NB4 (cell line): ENCODE measurements around the gene CLSTN3.

Experiments
- DNase-seq: peaks from one replicate; pipeline ENCODE4 v3.0.0; 2010; ENCODE audit warnings: low read depth
- H3K4me3 ChIP-seq: one replicate; pipeline ENCODE4 v1.5.1; 2011; ENCODE audit warnings: mild to moderate bottlenecking, low read depth, low read length, moderate library complexity
- MAX ChIP-seq: IDR thresholded peaks from 2 replicates; pipeline ENCODE4 v1.6.1; 2011; ENCODE audit warnings: low read depth, low read length
- MYC ChIP-seq: IDR thresholded peaks from 2 replicates; pipeline ENCODE4 v1.6.1; 2011; ENCODE audit warnings: low read depth, low read length
- POLR2A ChIP-seq: IDR thresholded peaks from 2 replicates; pipeline ENCODE4 v1.6.1; 2011; ENCODE audit warnings: mild to moderate bottlenecking; ENCODE audit not compliant: insufficient read length; ENCODE audit errors: extremely low read depth
- TF ChIP-seq, protein P1 (sequence below): IDR thresholded peaks from one replicate; pipeline ENCODE4 v1.5.1; 2012; ENCODE audit warnings: low read depth, low read length

CLSTN3 gene

GRCh38 chr12:7157391-7157790 is 27.2 kb downstream of the CLSTN3 start:
- no peak overlapping the region for H3K4me3 ChIP-seq
- TF ChIP-seq MYC: no peak
- TF ChIP-seq POLR2A: no peak
- TF ChIP-seq, protein P1, sequence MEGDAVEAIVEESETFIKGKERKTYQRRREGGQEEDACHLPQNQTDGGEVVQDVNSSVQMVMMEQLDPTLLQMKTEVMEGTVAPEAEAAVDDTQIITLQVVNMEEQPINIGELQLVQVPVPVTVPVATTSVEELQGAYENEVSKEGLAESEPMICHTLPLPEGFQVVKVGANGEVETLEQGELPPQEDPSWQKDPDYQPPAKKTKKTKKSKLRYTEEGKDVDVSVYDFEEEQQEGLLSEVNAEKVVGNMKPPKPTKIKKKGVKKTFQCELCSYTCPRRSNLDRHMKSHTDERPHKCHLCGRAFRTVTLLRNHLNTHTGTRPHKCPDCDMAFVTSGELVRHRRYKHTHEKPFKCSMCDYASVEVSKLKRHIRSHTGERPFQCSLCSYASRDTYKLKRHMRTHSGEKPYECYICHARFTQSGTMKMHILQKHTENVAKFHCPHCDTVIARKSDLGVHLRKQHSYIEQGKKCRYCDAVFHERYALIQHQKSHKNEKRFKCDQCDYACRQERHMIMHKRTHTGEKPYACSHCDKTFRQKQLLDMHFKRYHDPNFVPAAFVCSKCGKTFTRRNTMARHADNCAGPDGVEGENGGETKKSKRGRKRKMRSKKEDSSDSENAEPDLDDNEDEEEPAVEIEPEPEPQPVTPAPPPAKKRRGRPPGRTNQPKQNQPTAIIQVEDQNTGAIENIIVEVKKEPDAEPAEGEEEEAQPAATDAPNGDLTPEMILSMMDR: no peak
- no peak for TF ChIP-seq MAX
- no peak for DNase-seq

DNA sequence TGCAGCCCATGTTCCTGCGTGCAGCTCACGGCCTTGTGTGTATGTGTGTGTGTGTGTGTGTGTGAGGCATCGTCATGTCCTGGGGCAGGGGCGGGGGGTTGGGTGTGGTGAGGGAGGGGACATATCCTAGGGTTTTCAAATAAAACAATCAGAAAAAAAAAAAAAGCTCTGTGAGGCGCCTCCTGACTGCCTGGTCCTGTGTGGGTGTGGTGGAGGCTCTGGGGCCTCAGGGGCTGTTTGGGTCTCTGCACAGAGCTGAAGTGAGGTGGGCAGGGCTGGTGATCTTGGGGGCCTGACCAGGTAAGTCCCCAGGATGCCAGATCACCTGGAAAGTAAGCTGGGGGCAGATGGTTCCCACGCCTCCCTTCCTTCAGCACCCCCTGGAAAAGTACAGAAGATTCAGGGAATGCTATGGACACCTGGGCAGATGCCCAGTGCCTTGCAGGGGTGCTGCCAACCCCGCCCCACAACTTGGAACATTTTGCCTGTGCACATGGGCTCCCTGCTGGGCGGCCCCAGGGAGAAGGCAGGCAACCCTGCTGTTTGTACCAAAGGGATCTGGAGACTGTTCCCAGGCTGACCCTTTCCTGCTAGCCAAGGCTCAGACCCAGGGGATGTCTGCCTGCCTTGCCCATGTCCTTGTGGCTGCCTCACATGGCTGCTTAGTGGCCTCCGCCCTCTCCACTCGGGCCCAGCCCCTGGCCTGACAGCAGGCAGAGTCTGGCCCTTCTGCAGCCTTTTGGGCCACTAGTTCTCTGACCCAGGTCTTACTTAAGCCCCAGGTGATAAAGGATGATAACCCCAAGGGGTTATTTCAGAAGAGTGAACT is 28.8 kb downstream of the CLSTN3 start:
- no peak overlapping the region for H3K4me3 ChIP-seq
- no peak for TF ChIP-seq POLR2A
- TF ChIP-seq MAX: no peak
- no peak for TF ChIP-seq MYC
- TF ChIP-seq, protein P1: no peak
- no peak for DNase-seq

DNA sequence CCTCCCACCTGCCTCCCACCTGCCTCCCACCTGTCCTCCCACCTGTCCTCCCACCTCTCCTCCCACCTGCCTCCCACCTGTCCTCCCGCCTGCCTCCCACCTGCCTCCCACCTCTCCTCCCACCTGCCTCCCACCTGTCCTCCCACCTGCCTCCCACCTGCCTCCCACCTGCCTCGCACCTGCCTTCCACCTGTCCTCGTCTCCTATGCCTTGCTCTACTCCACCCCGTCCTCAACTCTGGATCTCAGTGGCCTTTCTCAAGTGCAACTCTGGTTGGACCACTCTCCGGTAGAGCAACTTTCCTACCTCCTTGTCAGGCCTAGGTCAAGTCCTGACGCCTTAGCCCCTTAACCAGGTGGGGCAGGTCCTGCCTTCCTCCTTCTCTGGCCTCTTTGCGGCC is 30.0 kb downstream of the CLSTN3 start:
- TF ChIP-seq MAX: no peak
- TF ChIP-seq POLR2A: no peak
- TF ChIP-seq, protein P1: no peak
- TF ChIP-seq MYC: no peak
- H3K4me3 ChIP-seq: no peak overlapping the region
- no peak for DNase-seq

DNA sequence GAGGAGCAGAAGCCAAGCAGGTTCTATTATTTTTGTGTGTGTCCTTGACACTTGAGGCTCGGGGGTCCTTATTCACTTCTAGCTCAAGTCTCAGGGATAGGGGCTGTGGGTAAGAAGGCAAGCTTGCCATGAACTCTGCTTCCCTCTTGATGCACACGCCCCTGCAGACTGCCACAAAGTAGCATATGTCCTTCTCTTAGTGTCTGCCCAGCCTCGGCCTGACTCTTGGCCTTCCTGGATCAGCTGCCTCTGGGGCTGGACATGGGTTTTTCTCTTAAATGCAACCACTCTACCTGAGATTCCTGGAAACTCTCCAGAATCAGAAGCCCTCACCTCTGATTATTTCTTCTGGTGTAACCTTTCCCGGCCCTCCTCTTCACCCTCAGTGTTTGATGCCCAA is 31.2 kb downstream of the CLSTN3 start:
- H3K4me3 ChIP-seq: no peak overlapping the region
- TF ChIP-seq POLR2A (no peak), MAX (no peak)
- TF ChIP-seq, protein P1: no peak
- no peak for DNase-seq

- TF ChIP-seq POLR2A: no peak
- TF ChIP-seq, protein P1: no peak
- TF ChIP-seq MYC: no peak
- no peak for TF ChIP-seq MAX
- DNase-seq: no peak
- no peak overlapping the region for H3K4me3 ChIP-seq
Measured at GRCh38 chr12:7161811-7162210, 31.6 kb downstream of the CLSTN3 start.
